Activated effector memory CD4-positive, alpha-beta T cell treated with anti-CD3 and anti-CD28 coated beads, Interleukin-2, amount 50 U/mL, for 16 hours (primary cell): ENCODE measurements around the gene MRM2.
"Not testable (repeated sequence)": the region's sequence is repeated elsewhere in the genome, so short reads cannot be mapped to it uniquely, and the experiment has no call there.

Source experiments
- DNase-seq: peaks from one replicate; pipeline ENCODE4 v3.0.0-alpha.2; 2020

MRM2 gene

DNA sequence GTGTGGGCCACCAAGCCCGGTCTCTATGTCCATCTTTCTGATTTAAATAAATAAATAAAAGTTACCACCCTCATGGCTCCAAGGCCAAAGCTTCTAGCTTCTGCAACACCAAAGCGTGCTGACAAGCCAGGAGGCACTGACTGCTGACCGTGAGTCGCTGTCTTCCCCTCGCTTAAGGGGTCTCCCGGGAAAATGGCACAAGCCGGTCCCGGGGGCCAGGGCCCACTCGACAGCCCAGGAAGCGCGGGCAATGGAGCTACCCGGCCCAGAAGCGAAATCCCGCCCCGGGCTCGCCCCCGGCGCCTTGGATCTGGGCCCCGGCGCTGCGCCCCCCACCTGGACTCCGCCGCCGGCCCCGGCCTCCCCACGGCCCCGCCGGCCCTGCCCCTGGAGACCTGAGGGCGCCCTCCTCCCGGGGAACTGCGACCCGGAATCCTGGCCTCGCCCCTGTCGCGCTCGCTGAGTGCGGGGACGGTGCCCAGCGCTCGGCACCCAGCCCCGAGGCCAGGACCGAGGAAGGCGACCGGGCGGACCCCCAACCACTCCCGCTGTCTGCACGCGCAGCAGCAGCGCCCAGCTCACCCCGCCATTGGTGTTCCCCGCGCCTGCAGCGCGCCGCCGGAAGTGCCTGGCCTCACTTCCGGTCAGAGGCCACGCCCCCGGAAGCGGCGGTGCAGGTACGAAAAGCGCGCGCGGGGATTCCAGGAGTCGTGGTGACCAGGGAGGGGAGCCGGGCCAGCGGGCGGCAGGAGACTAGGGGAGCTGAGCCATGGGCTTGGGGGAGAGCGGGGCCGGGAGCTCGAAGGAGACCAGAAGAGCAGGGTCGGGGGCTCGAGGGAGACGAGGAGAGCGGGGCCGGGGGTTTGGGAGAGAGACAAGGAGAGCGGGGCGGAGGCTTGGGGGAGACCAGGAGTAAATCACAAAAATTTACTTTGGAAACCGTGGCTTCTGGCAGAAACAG, at the start of gene MRM2, which contains the start of gene NUDT1:
TSS of gene MRM2 (minus strand) at position 626 of the 961 bp plus-strand sequence. CDS start at position 590, 36 bp downstream.
TSS of gene NUDT1 (plus strand) at position 647 of the 961 bp plus-strand sequence. CDS start 2,349 bp downstream, outside the sequence.
- DNase-seq = peak; percentile 90

DNA sequence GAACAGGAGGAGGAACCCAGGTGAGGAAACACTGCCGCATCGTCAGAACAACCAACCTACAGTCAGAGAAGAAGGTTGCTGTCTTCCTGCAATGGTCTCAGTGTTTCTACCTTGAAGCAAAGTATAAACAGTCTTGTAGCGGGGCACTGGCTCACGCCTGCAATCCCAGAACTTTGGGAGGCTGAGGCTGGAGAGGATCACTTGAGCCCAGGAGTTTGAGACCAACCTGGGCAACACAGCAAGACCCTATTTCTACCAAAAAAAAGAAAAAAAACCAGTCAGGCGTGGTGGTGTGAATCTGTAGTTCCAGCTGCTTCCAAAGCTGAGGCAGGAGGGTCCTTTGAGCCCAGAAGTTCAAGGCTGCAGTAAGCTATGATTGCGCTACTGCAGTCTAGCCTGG, 48.9 kb upstream of the MRM2 start:
- DNase-seq = no peak

DNA sequence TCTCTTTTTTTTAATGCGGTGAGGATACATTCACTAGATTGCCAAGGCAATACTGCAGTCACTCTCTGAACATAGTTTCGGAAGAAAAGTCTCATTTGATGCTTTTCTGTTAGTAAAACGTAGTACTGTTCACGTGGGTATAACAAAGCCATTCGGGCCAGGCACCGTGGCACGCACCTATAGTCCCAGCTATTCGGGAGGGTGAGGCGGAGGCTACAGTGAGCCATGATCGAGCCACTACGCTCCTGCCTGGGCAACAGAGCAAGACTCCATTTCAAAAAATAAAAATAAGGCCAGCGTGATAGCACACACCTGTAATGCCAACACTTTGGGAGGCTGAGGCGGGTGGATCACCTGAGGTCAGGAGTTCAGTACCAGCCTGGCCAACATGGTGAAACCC, 47.6 kb upstream of the MRM2 start:
- no peak for DNase-seq

DNA sequence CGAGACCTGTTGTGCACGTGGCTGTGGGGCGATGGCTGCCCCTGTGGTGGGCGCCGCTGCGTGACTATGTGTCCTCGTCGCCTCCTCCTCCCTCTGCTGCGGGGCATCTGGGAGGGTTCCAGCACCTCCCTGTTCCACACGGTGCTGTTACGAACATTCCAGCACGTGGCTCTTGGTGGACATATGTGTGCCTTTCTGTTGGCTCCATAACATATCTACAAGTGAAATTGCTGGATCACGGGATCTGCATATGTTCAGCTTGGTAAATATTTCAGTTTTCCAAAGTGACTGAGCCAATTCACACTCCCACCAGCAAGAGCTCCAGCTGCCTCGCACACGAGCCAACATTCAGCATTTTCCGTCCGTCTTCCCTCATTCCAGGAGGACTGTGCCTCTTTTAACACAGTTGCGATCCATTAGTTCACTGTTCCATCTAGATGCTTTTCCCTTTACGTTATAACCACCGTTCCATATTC, 47.1 kb upstream of the MRM2 start:
- DNase-seq = no peak

DNA sequence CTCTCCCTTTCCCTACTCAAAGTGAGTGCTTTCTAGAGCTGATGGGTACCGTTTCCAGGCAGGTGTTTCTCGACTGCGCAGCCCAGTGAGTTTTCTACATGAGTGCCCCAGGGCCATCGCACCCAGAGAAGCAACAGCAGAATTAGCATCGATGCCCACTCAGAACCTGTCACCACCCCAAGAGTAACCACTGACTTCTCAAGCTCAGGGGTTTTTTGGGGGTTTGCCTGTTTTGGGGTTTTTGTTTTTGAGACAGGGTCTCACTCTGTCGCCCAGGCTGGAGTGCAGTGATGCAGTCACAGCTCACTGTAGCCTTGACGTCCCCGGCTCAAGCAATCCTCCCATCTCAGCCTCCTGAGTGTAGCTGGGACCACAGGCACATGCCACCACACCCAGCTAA, 46.5 kb upstream of the MRM2 start:
- no peak for DNase-seq

DNA sequence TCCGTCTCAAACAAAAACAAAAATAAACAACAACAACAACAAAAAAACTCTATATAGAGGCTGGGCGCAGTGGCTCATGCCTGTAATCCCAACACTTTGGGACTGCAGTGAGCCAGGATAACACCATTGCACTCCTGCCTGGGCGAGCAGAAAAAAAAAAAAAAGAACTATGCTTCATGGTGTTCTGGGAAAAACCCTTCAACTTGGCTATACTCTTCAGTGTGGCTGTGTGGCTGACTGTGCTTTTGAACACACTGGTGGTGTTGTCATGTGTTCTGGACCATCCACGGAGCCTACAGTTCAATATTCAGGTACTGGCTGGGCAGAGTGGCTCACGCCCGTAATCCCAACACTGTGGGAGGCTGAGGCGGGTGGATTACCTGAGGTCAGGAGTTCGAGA, 45.7 kb upstream of the MRM2 start:
- DNase-seq = no peak

DNA sequence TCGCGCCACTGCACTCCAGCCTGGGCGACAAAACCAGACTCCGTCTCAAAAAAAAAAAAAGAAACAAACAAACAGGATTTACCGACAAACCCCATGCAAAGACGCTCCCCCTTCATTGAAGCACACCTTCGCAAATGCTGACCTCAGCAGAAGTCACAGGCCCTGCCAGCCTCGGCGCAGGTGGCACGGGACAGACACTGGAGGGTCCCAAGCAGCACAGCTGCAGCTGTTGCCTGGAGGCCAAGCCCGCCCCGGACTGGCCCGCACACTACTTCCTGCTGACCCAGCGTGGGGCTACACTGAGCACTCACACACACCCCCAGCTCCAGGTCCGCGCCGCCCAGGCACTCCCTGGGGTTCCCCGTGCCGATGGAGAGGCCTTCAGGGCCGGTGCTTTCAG, 41.1 kb upstream of the MRM2 start:
- DNase-seq = no peak

DNA sequence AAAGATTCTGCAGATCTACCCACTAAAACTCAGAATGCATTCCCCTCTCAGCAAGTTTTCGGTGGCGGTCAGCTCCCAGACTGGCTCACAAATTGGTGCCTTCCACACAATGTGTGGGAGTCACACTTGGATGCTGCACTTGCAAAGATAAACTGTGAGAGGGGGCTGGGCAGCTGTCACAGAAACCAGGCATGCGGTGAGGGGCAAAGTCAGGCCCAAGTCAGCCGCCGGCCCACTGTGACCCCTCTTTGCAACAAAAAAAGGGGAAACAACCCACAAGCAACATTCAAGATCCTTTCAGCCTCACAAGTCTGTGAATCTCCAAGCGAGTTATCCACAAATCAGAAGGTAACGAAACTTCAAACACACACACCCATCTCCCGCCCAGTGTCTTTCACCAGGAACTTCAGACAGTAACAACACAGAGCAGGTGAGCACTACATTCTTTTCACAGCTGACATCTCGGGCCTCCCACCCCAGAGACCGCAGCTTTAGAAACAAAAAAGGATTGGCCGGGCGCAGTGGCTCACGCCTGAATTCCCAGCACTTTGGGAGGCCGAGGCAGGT, 40.3 kb upstream of the MRM2 start:
- DNase-seq = no peak

DNA sequence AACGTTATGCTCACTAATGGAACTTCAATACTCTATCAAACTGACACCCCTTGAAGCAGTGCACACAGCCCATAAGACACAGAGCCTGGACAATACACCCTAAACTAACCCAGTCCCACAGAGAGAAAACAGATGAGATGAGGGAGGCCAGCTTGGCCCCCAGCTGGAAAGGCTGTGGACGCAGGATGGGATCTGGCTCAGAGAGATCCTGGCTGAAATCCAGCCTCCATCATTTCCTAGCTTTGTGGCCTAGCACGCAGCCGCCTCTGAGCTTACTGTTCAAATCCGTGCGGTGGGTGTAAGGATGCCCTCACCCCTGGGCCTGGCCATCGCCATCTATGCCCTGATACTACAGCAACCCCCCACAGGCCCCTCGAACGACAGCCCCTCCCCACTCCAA, 39.5 kb upstream of the MRM2 start:
- DNase-seq = no peak

DNA sequence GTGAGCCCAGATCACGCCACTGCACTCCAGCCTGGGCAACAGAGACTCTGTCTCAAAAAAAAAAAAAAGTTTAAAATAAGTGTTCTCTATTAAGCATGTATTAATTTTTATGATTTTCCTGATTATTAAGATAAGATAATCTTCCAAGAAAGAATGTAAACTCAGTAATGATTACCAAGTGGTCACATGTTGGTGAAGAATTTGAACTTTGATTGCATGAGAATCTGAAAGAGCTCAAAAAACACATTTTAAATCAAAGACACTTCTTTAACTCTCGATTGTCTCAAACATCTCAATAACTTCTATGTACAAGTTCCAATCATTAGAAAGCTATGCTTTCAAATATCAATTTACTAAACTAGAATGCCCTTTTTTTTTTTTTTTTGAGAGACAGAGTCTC, 38.4 kb upstream of the MRM2 start:
- no peak for DNase-seq

DNA sequence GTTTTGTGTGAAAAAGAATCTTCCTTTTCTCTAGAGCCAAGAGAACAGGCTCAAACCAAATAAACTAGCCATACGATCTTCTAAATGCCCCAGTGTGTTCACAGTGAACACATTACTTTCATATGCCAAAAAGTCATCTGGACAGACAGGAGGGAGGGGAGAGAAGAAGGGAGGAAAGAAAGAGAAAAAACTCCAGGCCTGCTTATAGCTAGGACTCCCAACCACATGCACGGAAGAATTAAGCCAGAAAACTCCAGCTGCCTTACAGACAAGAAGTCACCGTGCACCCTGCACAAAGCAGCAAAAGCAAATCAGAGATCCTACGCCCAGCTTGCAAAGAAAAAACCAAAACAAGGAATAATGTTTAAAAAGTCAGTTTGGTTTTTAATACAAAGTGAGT, 37.9 kb upstream of the MRM2 start:
- DNase-seq = no peak

DNA sequence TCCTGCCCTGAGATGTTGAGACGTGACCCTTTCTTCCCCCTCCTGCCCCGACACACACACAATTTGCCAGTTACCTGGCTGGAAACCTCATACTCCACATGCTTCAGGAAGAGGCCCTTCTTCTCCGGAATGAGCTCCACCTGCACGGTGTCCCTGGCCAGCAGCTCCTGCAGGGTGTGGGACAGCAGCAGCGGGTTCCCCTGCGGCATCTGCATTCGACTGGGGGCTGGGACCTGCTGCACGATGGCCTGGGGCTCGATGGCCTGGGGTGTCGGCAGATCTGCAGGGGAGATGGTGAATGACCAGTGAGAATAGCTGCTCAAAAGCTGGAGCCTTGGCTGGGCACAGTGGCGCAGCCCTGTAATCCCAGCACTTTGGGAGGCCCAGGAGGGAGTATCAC, 36.0 kb upstream of the MRM2 start:
- DNase-seq = no peak

DNA sequence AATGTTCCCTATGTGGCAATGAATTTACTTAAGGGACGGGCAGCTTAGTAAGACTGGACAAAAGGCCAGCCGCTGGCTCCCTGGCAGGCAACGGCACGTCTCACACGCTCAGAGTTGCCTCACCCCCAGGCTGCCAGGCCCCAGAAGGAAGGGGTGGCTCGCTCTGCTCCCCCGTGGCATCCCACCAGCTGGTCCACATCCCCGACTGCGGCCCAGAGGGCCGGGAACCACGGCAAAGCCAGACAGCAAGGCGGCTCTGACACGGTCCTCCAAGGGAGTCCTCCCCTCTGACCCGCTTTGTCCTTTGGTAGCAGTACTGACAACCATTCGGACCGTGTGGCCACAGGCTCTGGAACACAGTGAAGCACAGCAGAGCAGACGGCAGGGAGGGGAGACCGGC, 34.1 kb upstream of the MRM2 start:
- DNase-seq = no peak

DNA sequence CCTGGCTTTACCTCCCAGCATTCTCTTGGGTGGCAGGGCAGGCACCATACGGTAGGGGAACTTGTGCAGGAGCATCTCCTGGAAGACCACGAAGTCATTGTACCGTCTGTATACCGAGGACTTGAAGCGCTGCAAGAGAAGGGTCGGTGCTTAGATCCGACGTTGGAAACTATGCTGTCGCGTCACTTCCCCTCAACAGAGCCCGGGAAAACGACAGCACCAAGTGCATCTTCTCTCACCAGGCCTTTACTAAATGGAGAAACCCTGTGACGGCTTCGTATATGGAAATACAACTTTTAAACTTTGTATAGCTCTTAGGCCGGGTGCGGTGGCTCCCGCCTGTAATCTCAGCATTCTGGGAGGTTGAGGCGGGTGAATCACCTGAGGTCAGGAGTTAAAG, 33.1 kb upstream of the MRM2 start:
- DNase-seq = no peak

DNA sequence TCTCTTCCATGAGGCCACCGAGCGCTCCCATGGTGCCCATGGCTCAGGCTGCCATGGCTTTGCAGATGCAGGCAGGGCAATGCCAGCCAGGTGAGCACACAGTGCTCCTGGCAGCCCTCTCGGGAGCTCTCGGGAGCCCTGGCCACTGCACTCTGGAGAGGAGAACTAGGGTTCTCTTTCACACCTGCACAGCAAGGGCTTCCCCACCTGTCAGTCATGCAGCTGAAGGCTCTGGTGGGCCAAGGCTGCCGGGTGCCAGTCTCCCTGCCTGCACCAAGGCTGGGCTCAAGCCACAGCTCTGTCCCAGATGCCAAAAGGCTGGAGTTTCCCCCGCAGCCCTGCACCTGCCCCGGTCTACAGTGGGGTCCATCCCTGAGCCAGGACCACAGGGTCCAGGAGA, 32.7 kb upstream of the MRM2 start:
- no peak for DNase-seq

DNA sequence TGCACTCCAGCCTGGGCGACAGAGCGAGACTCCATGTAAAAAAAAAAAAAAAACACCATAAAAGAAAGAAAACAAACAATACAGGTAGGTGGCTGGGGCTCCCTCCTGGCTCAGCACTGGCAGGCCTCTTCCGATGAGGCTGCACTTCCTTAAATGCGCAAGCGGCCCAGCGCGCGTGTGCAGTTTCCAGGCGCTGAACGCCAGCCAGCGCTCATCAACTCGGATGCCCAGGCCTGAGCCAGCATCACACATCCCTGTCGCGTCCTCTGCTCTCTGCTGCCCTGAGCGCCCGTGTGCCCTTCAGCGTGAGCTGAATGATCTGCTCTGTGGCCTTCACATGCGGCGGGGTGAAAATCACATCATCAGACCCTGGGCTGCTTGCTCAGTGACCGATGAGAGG, 31.9 kb upstream of the MRM2 start:
- no peak for DNase-seq

DNA sequence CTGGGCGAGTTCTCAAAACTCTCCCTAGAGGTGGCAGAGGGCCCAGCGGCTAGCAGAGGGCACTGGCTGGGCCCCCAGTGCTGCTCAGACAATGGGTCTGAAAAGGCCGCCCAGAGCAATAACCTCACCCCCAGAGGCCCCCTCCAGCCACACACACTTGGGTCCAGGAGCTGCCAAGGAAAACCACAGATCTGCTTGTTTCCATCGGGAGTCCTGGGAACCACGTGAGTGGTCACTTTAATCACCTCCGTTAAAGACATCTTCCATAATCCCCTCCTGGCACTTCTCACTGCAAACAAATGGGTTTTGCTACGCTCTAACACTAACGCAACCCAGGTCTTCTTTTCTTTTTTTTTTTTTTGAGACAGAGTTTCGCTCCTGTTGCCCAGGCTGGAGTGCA, 30.0 kb upstream of the MRM2 start:
- DNase-seq = no peak

DNA sequence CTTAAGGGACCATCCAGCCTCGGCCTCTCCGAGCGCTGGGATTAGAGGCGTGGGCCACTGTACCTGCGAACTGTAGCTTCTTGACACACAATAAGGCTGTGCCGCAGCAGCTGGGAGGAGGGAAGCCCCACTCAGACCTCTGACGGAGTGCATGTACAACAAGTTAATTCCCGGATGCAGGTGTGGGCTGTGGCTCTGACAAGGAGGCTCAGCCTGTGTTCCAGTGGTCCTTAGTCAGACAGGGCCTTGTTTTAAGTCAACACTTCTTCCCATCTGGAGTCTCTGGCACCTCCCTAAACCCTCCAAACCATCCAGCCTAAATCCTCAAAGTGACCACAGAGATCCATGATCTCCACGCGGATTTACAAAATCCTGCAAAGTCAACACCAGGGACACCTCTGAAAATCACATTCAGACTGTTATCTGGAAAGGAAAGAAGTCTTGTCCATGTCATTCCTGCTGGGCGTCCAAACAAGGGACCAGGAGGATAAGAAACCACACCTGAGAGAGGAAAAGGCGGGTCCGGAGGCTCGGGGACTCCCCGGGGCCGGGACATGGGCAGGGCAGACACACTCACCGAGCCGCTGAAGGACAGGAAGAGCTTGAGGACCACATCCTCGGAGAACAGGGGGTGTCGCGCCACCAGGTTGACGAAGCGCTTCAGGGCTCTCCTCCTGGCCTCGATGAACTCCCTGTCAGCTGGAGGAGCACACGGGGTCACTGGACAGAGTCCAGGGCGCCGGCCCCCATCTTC, 29.4 kb upstream of the MRM2 start:
- DNase-seq = no peak

DNA sequence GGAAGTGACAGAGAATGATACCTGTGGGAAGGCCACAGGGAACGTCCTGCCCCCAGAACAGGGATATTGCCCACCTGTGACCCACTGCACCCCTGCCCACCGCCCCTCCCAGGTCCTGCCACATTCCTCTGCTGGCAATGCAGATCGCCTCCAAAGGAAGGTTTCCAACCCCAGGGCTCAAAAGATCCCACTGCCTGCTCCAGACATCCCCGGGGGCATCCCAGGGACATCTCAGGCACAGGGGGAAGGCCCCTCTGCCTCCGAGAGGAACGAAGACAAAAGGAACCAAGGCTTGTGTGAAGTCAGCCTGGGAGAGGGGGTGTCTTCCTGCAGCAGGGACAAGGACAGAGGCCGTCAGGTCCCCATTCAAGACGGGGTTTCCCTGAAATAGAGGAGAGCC, 28.5 kb upstream of the MRM2 start:
- DNase-seq = no peak

DNA sequence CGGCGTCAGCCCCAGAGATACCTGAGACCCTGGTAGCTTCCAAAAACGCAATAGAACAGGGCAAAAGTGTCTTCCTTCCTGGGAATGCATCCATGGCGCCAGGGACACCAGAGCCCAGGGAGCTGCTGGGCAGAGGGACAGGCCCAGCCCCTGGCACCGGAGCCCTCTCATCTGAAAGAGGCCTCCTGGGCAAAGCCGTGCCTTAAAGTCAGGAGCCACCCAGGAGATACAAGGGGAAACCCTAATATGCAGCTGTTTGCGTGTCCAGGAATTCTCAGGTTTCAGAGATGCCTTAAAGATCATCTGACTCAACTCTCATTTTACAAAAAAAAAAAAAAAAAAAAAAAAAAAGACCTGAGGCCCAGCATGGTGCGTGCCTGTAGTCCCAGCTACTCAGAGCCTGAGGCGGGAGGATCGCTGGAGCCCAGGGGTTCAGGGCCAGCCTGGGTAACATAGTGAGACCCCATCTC, 28.0 kb upstream of the MRM2 start:
- no peak for DNase-seq

DNA sequence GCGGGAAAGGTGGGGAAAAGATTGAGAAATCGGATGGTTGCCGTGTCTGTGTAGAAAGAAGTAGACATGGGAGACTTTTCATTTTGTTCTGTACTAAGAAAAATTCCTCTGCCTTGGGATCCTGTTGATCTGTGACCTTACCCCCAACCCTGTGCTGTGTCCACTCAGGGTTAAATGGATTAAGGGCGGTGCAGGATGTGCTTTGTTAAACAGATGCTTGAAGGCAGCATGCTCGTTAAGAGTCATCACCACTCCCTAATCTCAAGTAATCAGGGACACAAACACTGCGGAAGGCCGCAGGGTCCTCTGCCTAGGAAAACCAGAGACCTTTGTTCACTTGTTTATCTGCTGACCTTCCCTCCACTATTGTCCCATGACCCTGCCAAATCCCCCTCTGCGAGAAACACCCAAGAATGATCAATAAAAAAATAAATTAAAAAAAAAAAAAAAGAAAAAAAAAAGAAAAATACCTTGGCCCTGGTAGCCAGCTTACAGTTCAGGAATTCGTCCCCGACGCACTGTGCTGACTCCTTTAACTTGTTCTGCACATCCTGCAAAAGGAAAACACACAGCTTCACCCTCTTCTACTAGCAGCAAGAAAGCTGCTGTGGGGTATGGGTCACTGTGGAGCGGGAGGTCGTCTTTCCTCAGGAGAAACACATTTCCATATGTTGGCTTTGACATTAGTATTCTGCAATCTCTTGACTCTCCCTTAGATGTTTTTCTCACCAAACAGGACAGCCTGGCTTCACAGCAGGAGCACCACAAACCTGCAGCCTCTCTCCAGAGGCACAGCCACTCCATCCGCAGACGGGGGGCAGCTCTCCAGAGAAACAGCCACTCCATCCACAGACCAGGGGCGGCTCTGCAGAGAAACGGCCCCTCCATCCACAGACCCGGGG, 27.3 kb upstream of the MRM2 start:
- DNase-seq = not testable (repeated sequence)

DNA sequence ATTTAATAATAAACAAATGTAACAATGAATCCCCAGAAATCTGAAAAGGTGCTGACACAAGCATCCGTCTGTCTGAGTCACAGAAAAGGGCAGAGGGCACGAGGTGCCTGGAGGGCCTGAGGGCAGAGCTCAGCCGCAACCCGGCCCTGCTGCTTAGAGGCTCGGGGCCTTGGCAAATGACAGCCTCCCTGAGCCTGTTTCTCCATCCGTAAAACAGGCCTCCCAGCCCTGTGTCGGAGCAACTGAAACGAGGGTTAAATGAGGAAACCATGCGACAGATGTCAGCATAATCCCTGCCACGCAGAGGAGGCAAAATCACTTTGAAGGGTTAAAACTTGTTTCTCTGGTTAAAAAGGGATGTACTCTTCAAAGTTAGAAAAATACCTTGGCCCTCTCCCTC, 24.9 kb upstream of the MRM2 start:
- no peak for DNase-seq
